H9 (cell line): Measurements from ENCODE around the gene OSBPL10. TPM values are rescaled to one million over a fixed set of nuclear protein-coding genes. Genes with fewer than 3 reads are reported as not detected.

Source experiments
- DNase-seq: peaks from one replicate; pipeline ENCODE4 v3.0.0-alpha.2; 2017
- H2AFZ ChIP-seq: one replicate; pipeline ENCODE4 v1.6.1; 2013; ENCODE audit warnings: mild to moderate bottlenecking, low read length, control low read depth, moderate library complexity
- H2AK5ac ChIP-seq: 2 replicates; pipeline ENCODE4 v1.6.1; 2013; ENCODE audit warnings: low read length, control low read depth, mixed read lengths; ENCODE audit not compliant: insufficient read length
- H2BK120ac ChIP-seq: one replicate; pipeline ENCODE4 v1.6.1; 2013; ENCODE audit warnings: low read depth, mild to moderate bottlenecking, low read length, control low read depth, inconsistent platforms; ENCODE audit not compliant: poor library complexity, severe bottlenecking
- H2BK12ac ChIP-seq: 2 replicates; pipeline ENCODE4 v1.6.1; 2013; ENCODE audit warnings: low read length, control low read depth, mixed read lengths, low read depth; ENCODE audit not compliant: insufficient read length
- H2BK15ac ChIP-seq: 2 replicates; pipeline ENCODE4 v1.6.1; 2013; ENCODE audit warnings: low read depth, low read length, control low read depth
- H2BK20ac ChIP-seq: one replicate; pipeline ENCODE4 v1.6.1; 2013; ENCODE audit warnings: low read depth, mild to moderate bottlenecking, low read length, control low read depth, inconsistent platforms; ENCODE audit not compliant: poor library complexity, severe bottlenecking
- H2BK5ac ChIP-seq: 2 replicates; pipeline ENCODE4 v1.6.1; 2013; ENCODE audit warnings: low read length, control low read depth, mixed read lengths; ENCODE audit not compliant: insufficient read length
- H3K14ac ChIP-seq: 2 replicates; pipeline ENCODE4 v1.6.1; 2013; ENCODE audit warnings: low read length, control low read depth; ENCODE audit not compliant: insufficient read depth
- H3K18ac ChIP-seq: 2 replicates; pipeline ENCODE4 v1.6.1; 2013; ENCODE audit warnings: low read depth, mild to moderate bottlenecking, mixed read lengths, low read length, control low read depth; ENCODE audit not compliant: insufficient read length
- H3K23ac ChIP-seq: 2 replicates; pipeline ENCODE4 v1.6.1; 2013; ENCODE audit warnings: low read length, control low read depth, mixed read lengths, low read depth; ENCODE audit not compliant: insufficient read length
- H3K23me2 ChIP-seq: 2 replicates; pipeline ENCODE4 v1.6.1; 2013; ENCODE audit warnings: low read depth, mild to moderate bottlenecking, mixed read lengths, low read length, control low read depth; ENCODE audit not compliant: insufficient read length, poor library complexity, severe bottlenecking
- H3K27ac ChIP-seq: 2 replicates; pipeline ENCODE4 v1.5.1; 2013; ENCODE audit warnings: low read length, control low read depth, mixed read lengths, low read depth; ENCODE audit not compliant: insufficient read length
- H3K27me3 ChIP-seq: 2 replicates; pipeline ENCODE4 v1.6.1; 2013; ENCODE audit warnings: low read length, control low read depth, inconsistent platforms; ENCODE audit not compliant: insufficient read depth
- H3K4ac ChIP-seq: 2 replicates; pipeline ENCODE4 v1.6.1; 2013; ENCODE audit warnings: low read depth, mild to moderate bottlenecking, control low read depth, inconsistent platforms, low read length, moderate library complexity
- H3K4me1 ChIP-seq: 2 replicates; pipeline ENCODE4 v1.6.1; 2013; ENCODE audit warnings: low read length, control low read depth, inconsistent platforms; ENCODE audit not compliant: insufficient read depth
- H3K4me2 ChIP-seq: 2 replicates; pipeline ENCODE4 v1.6.1; 2013; ENCODE audit warnings: low read length, control low read depth, mixed read lengths; ENCODE audit not compliant: insufficient read length, insufficient read depth
- H3K56ac ChIP-seq: 2 replicates; pipeline ENCODE4 v1.6.1; 2013; ENCODE audit warnings: low read depth, mild to moderate bottlenecking, mixed read lengths, low read length, control low read depth; ENCODE audit not compliant: insufficient read length
- H3K79me1 ChIP-seq: 2 replicates; pipeline ENCODE4 v1.6.1; 2013; ENCODE audit warnings: low read depth, mild to moderate bottlenecking, moderate library complexity, low read length, control low read depth, inconsistent platforms; ENCODE audit not compliant: insufficient read depth, poor library complexity, severe bottlenecking
- H3K79me2 ChIP-seq: 2 replicates; pipeline ENCODE4 v1.6.1; 2013; ENCODE audit warnings: low read length, control low read depth, inconsistent platforms; ENCODE audit not compliant: insufficient read depth
- H3K9ac ChIP-seq: 2 replicates; pipeline ENCODE4 v1.6.1; 2013; ENCODE audit warnings: low read length, control low read depth, mixed read lengths; ENCODE audit not compliant: insufficient read length; ENCODE audit errors: extremely low read depth
- H3K9me3 ChIP-seq: one replicate; pipeline ENCODE4 v1.6.1; 2013; ENCODE audit warnings: low read depth, low read length, inconsistent platforms; ENCODE audit not compliant: control insufficient read depth
- H3T11ph ChIP-seq: one replicate; pipeline ENCODE4 v1.6.1; 2013; ENCODE audit warnings: mild to moderate bottlenecking, low read length, control low read depth, inconsistent platforms
- H4K20me1 ChIP-seq: one replicate; pipeline ENCODE4 v1.6.1; 2013; ENCODE audit not compliant: control insufficient read depth, insufficient read length, insufficient read depth
- H4K5ac ChIP-seq: 2 replicates; pipeline ENCODE4 v1.6.1; 2013; ENCODE audit warnings: low read depth, mild to moderate bottlenecking, mixed read lengths, low read length, control low read depth; ENCODE audit not compliant: insufficient read length
- H4K8ac ChIP-seq: replicated peaks from 2 replicates; pipeline ENCODE4 v1.6.1; 2013; ENCODE audit warnings: low read length, control low read depth, mixed read lengths, low read depth; ENCODE audit not compliant: insufficient read length
- H4K91ac ChIP-seq: 2 replicates; pipeline ENCODE4 v1.6.1; 2013; ENCODE audit warnings: low read depth, mild to moderate bottlenecking, moderate library complexity, mixed read lengths, low read length, control low read depth; ENCODE audit not compliant: insufficient read length
- H3K27ac Mint-ChIP-seq, 3 experiments: 2 replicates in 2 of 3; 3 replicates in 1 of 3; pipeline ENCODE4 v1.8.0; 2020 to 2021; ENCODE audit warnings: mixed read lengths in 3 of 3, mild to moderate bottlenecking in 1 of 3, moderate library complexity in 1 of 3
- H3K27me3 Mint-ChIP-seq: 2 replicates; pipeline ENCODE4 v1.8.0; 2021; ENCODE audit warnings: low read depth, mild to moderate bottlenecking, moderate library complexity, mixed read lengths
- H3K36me3 Mint-ChIP-seq, 3 experiments: 2 replicates in 2 of 3; 3 replicates in 1 of 3; pipeline ENCODE4 v1.8.0; 2020 to 2021; ENCODE audit warnings: low read depth in 3 of 3, mixed read lengths in 3 of 3; ENCODE audit not compliant: insufficient read depth in 1 of 3
- H3K4me1 Mint-ChIP-seq, 2 experiments: 2 replicates each; pipeline ENCODE4 v1.8.0; 2020; ENCODE audit warnings: mixed read lengths in 2 of 2
- H3K4me3 Mint-ChIP-seq, 2 experiments: 2 replicates in 1 of 2; 3 replicates in 1 of 2; pipeline ENCODE4 v1.8.0; 2020 to 2021; ENCODE audit warnings: mild to moderate bottlenecking in 2 of 2, mixed read lengths in 2 of 2, moderate library complexity in 1 of 2
- H3K9me3 Mint-ChIP-seq, 2 experiments: 2 replicates in 1 of 2; 3 replicates in 1 of 2; pipeline ENCODE4 v1.8.0; 2020; ENCODE audit warnings: mild to moderate bottlenecking in 2 of 2, mixed read lengths in 2 of 2, moderate library complexity in 1 of 2
- WGBS: extraction: QIAGEN DNeasy Blood & Tissue Kit; methylation state at CpG from one replicate; pipeline ENCODE4 v1.1.7; 2013; ENCODE audit warnings: missing lambda C conversion rate, low lambda C conversion rate, mixed read lengths; ENCODE audit not compliant: insufficient read length; ENCODE audit errors: extremely low coverage; 5-methylcytosine and 5-hydroxymethylcytosine counted together
- total RNA-seq: library from RNA; stranded (reverse); gene quantifications from 2 replicates; pipeline ENCODE4 v1.2.1, GENCODE V29; 2021
- TF ChIP-seq, protein P1 (sequence below): fragments of 200-600 bp; sonication (generic); conservative IDR thresholded peaks from 3 replicates; pipeline ENCODE4 v1.8.0; 2021; ENCODE audit warnings: antibody characterized with exemption, mild to moderate bottlenecking

The OSBPL10 gene
- total RNA-seq, 1 experiment from 2014 or later, result 42.7 TPM

DNA sequence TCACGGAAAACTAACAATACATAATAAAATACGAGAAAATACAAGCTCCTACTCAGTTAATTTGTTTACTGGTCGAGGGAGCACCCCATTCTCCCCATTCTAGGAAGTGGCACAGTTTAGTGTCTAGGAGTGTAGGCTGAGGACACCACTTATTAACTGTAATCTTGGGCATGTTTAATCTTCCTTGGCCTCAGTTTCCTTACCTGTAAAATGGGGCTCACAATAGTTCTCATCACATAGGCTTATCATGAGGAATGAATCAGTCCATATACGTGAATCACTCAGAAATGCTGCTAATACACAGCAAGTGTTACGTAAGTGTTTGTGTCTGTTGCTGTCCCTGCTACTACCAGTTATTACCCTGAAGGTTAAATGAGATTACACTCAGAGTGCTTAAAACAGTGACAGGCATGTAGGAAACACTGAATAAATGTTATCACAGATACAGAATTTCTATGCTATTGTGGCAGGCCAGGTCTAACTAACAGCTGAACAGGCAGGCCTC is 210.2 kb downstream of the OSBPL10 start:
- no peak overlapping the region for H2BK12ac ChIP-seq
- H4K8ac ChIP-seq, result no peak overlapping the region
- no peaks in the 10 kb centered on the region for H3K27me3 ChIP-seq
- H3K23ac ChIP-seq, result no peak overlapping the region
- no peak overlapping the region for H2BK15ac ChIP-seq
- no peak overlapping the region for H3K27ac Mint-ChIP-seq
- H3K4me1 Mint-ChIP-seq, result peaks cover 16 to 23% of the 10 kb centered on the region in 2 experiments
- no peak overlapping the region for H3K14ac ChIP-seq
- DNase-seq, result no peak
- no peak overlapping the region for H3K4me3 Mint-ChIP-seq
- no peak overlapping the region for H2AFZ ChIP-seq
- H4K20me1 ChIP-seq, result no peaks in the 10 kb centered on the region
- H3K27ac ChIP-seq, result no peak overlapping the region
- no peaks in the 10 kb centered on the region for H3K23me2 ChIP-seq
- no peak overlapping the region for H3K9ac ChIP-seq
- no peaks in the 10 kb centered on the region for H3K9me3 Mint-ChIP-seq
- H4K5ac ChIP-seq, result no peak overlapping the region
- H3T11ph ChIP-seq, result no peak overlapping the region
- H3K36me3 Mint-ChIP-seq, result peaks cover 0 to 11% (median 0%) of the 10 kb centered on the region in 3 experiments; a peak in 3 of 7 replicates
- H3K4me2 ChIP-seq, result no peak overlapping the region
- H2BK20ac ChIP-seq, result no peak overlapping the region
- H3K79me1 ChIP-seq, result peaks cover 3% of the 10 kb centered on the region
- TF ChIP-seq, protein P1, sequence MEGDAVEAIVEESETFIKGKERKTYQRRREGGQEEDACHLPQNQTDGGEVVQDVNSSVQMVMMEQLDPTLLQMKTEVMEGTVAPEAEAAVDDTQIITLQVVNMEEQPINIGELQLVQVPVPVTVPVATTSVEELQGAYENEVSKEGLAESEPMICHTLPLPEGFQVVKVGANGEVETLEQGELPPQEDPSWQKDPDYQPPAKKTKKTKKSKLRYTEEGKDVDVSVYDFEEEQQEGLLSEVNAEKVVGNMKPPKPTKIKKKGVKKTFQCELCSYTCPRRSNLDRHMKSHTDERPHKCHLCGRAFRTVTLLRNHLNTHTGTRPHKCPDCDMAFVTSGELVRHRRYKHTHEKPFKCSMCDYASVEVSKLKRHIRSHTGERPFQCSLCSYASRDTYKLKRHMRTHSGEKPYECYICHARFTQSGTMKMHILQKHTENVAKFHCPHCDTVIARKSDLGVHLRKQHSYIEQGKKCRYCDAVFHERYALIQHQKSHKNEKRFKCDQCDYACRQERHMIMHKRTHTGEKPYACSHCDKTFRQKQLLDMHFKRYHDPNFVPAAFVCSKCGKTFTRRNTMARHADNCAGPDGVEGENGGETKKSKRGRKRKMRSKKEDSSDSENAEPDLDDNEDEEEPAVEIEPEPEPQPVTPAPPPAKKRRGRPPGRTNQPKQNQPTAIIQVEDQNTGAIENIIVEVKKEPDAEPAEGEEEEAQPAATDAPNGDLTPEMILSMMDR, result no peak
- no CpG with 5 or more reads among the region's 5 CpGs for WGBS
- no peaks in the 10 kb centered on the region; the same call in none of the 2 replicates for H3K27me3 Mint-ChIP-seq
- H3K4ac ChIP-seq, result no peak overlapping the region
- no peaks in the 10 kb centered on the region; the same call in 1 of the 2 replicates for H3K79me2 ChIP-seq
- H3K18ac ChIP-seq, result no peak overlapping the region
- H4K91ac ChIP-seq, result no peak overlapping the region
- no peaks in the 10 kb centered on the region for H3K4me1 ChIP-seq
- H3K9me3 ChIP-seq, result no peaks in the 10 kb centered on the region
- H3K56ac ChIP-seq, result no peak overlapping the region
- H2AK5ac ChIP-seq, result no peak overlapping the region
- no peak overlapping the region for H2BK120ac ChIP-seq
- H2BK5ac ChIP-seq, result no peak overlapping the region
